Stimulated activated CD8-positive, alpha-beta memory T cell treated with anti-CD3 and anti-CD28 coated beads, Interleukin-4, amount 100 ng/mL, for 24 hours (primary cell): ENCODE data around the gene SH2B2.
"Not testable (repeated sequence)": the region's sequence is repeated elsewhere in the genome, so short reads cannot be mapped to it uniquely, and the experiment has no call there.

Experiments used
- DNase-seq: peaks from one replicate; pipeline ENCODE4 v3.0.0-alpha.2; 2020; ENCODE audit warnings: low read depth

SH2B2 gene

GRCh38 chr7:102306916-102307677 lies 20.4 kb downstream of the SH2B2 start:
- DNase-seq = no peak

DNA sequence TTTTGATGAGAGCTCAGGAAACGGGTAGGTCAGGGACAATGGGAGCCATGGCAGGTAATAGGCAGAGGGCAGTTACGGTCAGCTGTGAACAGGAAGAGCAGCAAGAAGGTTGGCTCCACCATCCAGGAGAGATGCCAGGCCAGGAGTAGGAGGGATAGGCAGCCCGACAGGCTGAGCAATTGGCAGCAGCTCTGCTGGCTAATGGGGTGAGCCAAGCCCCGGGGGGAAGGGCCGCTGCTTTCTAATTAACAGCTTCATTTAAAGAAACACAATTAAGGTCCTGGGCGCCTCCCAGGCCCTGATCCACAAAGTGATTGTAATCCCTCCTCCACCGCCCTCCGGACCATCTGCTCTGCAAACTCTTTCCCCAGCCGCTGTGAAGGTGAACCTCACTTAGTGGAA lies 23.7 kb downstream of the SH2B2 start:
- DNase-seq = no peak

GRCh38 chr7:102312317-102312716 lies 25.6 kb downstream of the SH2B2 start:
- DNase-seq = no peak

DNA sequence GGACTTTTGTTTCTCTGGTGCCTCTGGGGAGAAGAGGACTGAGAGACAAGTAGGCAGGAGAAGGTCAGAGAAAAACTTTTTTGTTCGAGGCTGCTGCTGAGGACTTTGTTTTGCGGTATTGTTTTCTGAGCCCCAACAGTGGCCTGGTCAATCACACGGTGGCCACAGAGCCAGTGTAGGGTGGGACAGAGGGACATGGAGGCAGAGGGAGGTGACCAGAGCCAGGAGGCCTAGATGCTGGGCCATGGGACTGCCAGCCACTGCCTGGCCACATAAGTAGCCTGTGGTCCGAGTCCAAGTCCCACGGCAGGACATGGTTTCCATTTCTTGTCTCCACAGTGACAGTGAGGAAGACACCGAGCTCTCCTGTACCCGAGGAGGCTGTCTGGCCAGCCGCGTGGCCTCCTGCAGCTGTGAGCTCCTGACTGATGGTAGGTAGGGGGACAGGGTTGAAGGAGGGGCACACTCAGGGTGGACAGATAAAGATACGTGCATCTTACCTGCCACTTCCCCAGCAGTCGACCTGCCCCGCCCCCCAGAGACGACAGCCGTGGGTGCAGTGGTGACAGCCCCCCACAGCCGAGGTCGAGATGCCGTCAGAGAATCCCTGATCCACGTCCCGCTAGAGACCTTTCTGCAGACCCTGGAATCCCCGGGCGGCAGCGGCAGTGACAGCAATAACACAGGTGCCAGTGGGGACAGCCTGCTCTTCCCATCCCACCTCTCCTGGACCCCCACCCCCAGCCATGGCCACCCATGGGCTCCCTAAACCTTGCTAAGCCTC lies 27.5 kb downstream of the SH2B2 start:
- DNase-seq = no peak

- no peak for DNase-seq
These were observed 30.8 kb downstream of the SH2B2 start for GRCh38 chr7:102317231-102318059.

GRCh38 chr7:102318482-102318971 lies 31.9 kb downstream of the SH2B2 start:
- no peak for DNase-seq

DNA sequence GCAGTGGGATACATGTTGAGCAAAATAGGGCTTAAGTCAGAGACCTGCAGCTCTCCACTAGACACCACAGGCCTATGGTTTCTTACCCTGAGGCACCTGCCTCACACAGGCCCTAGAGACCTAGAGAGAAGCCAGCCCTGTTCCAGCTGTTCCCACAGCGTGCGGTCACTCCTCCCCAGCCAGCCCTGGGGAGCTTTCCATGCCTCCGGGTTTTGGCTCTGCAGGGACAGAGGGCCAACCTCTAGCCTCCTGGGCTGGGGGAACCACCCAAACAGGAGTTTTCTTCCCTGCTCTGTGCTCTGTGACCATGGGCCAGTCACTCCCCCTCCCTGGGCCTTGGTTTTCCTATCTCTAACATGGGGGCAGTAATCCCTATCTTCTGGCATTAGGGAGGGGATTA lies 33.0 kb downstream of the SH2B2 start:
- DNase-seq = no peak

- no peak for DNase-seq
These were observed 33.5 kb downstream of the SH2B2 start for GRCh38 chr7:102320181-102320580.

DNA sequence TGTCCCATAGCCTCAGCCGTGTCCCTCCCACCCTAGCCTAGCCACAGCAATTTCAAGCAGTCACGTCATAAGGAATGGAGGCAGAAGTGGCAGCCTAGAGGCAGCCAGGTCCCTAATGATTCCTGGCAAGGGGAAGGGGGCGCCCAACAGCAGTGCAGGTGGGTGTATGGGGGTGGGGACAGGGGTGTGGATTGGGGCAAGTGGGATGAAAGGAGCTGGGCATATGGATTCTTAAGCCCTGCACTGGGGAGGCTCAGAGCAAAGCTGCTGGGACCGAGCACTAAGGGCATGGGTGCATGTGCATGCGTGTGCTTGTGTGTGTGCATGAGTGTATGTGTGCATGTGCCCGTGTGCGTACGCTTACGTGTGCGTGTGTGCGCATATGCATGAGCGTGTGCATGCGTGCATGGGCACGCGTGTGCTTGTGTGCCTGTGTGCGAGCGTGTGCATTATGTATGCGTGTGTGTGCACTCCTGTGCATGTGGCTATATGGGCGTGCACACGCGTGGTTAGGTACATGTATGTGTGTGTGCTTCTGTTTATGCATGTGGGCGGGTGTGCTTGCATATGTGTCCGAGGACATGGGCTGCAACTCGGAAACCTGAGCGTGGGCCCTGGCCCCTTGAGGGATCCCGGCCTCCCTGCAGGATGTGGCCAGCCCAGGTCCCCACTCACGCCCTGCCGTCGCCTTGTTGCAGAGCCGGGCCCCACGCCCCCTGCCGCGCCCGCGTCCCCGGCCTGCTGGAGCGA lies 34.1 kb downstream of the SH2B2 start:
- DNase-seq = no peak

DNA sequence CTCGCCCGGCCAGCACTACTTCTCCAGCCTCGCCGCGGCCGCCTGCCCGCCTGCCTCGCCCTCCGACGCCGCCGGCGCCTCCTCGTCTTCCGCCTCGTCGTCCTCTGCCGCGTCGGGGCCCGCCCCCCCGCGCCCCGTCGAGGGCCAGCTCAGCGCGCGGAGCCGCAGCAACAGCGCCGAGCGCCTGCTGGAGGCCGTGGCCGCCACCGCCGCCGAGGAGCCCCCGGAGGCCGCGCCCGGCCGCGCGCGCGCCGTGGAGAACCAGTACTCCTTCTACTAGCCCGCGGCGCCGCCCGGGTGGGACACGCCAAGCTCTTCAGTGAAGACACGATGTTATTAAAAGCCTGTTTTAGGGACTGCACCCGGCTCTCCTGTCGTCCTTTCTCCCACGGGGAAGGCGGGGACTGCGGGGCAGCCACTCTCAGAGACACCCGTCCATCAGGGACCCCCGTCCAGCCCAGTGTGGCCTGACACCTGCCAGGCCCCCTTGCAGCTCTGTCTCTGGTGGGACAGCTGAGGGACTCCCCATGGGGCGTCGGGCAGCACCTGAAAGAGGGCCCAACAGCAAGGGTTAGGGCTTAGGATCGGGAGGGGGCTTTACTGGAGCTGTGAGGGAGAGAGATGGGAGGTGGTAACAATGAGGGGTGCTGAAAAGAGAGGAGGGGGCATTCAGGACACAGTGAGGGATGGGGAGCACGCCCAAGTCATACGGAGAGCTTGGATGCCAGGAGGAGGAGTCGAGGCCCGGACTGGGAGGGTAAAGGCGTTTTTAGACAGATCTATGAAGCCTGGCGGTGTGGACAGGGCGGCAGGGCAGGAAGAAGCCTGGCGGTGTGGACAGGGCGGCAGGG lies 34.9 kb downstream of the SH2B2 start:
- no peak for DNase-seq

GRCh38 chr7:102322202-102322715 lies 35.6 kb downstream of the SH2B2 start:
- DNase-seq = no peak

GRCh38 chr7:102323914-102324195 lies 37.2 kb downstream of the SH2B2 start:
- DNase-seq = no peak

- not testable (repeated sequence) for DNase-seq
These were observed 38.4 kb downstream of the SH2B2 start for GRCh38 chr7:102325106-102325505.

- no peak for DNase-seq
These were observed 39.7 kb downstream of the SH2B2 start for GRCh38 chr7:102326157-102326889.

DNA sequence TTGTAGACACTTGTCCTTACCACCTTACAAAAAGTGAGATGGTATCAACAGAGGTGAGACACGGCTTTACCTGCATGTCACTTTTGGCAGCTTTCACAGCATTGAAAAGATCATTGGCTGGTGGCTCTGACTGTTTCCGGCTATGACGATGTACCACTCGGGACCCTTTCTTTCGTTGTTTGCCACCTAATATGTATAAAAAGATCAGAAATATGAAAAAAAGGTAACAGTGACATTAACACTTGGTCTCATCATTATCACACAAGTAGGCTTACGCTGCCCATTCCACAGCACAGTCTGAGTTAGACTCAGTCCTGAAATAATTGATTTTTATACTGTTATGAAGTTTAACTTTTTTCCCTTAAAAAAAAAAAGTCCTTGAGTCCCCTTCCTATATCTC lies 40.5 kb downstream of the SH2B2 start:
- not testable (repeated sequence) for DNase-seq

DNA sequence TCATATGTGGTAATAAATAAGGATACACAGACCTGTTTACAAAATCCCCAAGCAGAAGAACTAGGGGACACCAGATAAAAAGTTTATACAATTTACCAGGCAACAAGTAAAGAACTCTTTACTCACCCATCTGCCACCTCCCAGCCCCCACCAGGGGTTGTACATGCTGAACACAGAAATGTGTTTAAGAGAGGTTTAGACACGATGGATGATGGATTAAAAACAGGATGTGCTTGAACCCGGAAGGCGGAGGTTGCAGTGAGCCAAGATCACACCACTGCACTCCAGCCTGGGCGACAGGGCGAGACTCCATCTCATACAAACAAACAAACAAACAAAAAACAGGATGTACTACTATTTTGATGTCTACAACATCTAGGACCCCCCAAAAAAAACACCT lies 42.2 kb downstream of the SH2B2 start:
- DNase-seq = not testable (repeated sequence)

- DNase-seq = not testable (repeated sequence)
These were observed 42.7 kb downstream of the SH2B2 start for GRCh38 chr7:102329366-102329765.

DNA sequence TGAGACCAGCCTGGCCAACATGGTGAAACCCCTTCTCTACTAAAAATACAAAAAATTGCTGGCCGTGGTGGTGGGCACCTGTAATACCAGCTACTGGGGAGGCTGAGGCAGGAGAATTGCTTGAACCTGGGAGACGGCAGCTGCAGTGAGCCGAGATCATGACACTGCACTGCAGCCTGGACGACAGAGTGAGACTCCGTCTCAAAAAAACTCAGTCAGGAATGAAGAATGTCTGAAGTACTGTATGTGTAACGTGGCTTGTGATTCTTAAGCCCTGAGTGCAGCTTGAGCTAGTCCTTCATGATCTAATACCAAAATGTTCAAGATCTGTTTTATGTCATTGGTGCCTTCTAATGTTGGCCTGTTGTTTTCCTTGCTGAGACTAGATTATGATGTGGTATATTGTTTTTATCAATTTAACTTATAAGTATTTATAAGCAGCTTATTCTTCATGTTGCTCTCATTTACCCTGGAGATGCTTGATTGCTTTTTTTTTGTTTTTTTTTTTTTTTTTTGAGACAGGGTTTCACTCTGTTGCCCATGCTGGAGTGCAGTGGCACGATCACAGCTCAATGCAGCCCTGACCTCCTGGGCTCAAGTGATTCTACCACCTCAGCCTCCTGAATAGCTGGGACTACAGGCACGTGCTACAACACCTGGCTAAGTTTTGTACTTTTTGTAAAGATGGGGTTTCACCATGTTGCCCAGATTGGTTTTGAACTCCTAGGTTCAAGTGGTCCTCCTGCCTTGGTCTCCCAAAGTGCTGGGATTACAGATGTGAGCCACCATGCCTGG lies 44.2 kb downstream of the SH2B2 start:
- DNase-seq = not testable (repeated sequence)

GRCh38 chr7:102335574-102335973 lies 48.9 kb downstream of the SH2B2 start:
- DNase-seq = not testable (repeated sequence)
